Ovary (tissue), 9 donors: ENCODE data around the gene BCAS4. TPM values are rescaled to one million over a fixed set of nuclear protein-coding genes. Genes with fewer than 3 reads are reported as not detected.

Source experiments
- DNase-seq, 5 donors: peaks; one replicate each; pipeline ENCODE4 v3.0.0-alpha.2; 2019 to 2020
- H3K27ac ChIP-seq, 2 donors: fragments of 200-600 bp; one replicate each; pipeline versions ENCODE4 v1.5.1 to v1.8.0; 2019 to 2022
- H3K27me3 ChIP-seq: fragments of 200-600 bp; one replicate; pipeline ENCODE4 v1.8.0; 2022
- H3K36me3 ChIP-seq: fragments of 200-600 bp; sonication (generic); one replicate; pipeline ENCODE4 v1.5.1; 2019
- H3K4me1 ChIP-seq: one replicate; pipeline ENCODE4 v1.8.1; 2013; ENCODE audit warnings: mild to moderate bottlenecking, moderate library complexity; ENCODE audit not compliant: insufficient read depth
- H3K4me3 ChIP-seq: fragments of 200-600 bp; sonication (generic); one replicate; pipeline ENCODE4 v1.5.1; 2017
- H3K9me3 ChIP-seq, 2 donors: fragments of 200-600 bp in 1 of 2; sonication (generic) in 1 of 2; one replicate each; pipeline versions ENCODE4 v1.5.1 to v1.8.1; 2013 to 2019; ENCODE audit warnings: mild to moderate bottlenecking in 1 of 2, moderate library complexity in 1 of 2
- CTCF ChIP-seq, 3 donors: fragments of 450-650 bp in 2 of 3; fragments of 200-600 bp in 1 of 3; IDR thresholded peaks; one replicate each; pipeline versions ENCODE4 v1.5.1 to v1.8.0; 2016 to 2022; ENCODE audit warnings: antibody characterized with exemption in 3 of 3, mild to moderate bottlenecking in 1 of 3
- EP300 ChIP-seq: sonication (generic); formaldehyde crosslinking; IDR thresholded peaks from one replicate; pipeline ENCODE4 v1.6.1; 2017; ENCODE audit warnings: antibody characterized with exemption
- POLR2A ChIP-seq: fragments of 450-650 bp; IDR thresholded peaks from one replicate; pipeline ENCODE4 v1.6.1; 2017; ENCODE audit warnings: antibody characterized with exemption, mild to moderate bottlenecking, moderate library complexity
- WGBS, 3 donors: extraction: QIAGEN DNeasy Blood & Tissue Kit in 1 of 3; methylation state at CpG; one replicate each; pipeline versions ENCODE4 v1.1.5 to v1.1.7; 2013 to 2017; 5-methylcytosine and 5-hydroxymethylcytosine counted together
- intact Hi-C, 4 donors: fragments of 100-400 bp; cut with DNase I; formaldehyde crosslinking; loops; one replicate each; pipeline versions ENCODE4 v1.11.0 to v1.15.1; 2022 to 2023
- polyA plus RNA-seq, 2 donors: library from polyadenylated mRNA; stranded (reverse); fragments of 200-250 nt in 1 of 2; fragments of 350-450 nt in 1 of 2; fragmentation: Illumina TruSeq in 1 of 2; extraction: RNeasy Lipid Tissue Mini Kit (QIAGEN cat#74804) in 1 of 2; gene quantifications; one replicate each; pipeline ENCODE4 v1.2.3, GENCODE V29; 2013 to 2014
- total RNA-seq, 7 donors: library from RNA; depleted of rRNA in 2 of 7; stranded (reverse); fragments of >200 nt in 2 of 7; fragmentation: NEBNext Ultra II Directional in 3 of 7; extraction: Animal tissue kit (Norgen Biotek cat#: 25700) in 3 of 7; gene quantifications; one replicate each; pipeline versions ENCODE4 v1.1.0 to v1.2.4, GENCODE V29; 2016 to 2023
- donor health status: DM: no; HTN: no; CAD: no; lungs with moderate emphysema.
- donor health status: DM: no; HTN: no; CAD: no.
- donor health status: Bipolar disorder and iron deficiency.
- donor health status: DM: yes; HTN: yes; CAD: no.
- donor health status: DM: no; HTN: no; CAD: no.
- donor health status: DM: yes; HTN: yes; CAD: no.

The BCAS4 gene
- total and polyA plus RNA-seq, 9 donors, result 2.0 to 9.1 (median 3.1) TPM

GRCh38 chr20:50874111-50874757 lies 79.4 kb downstream of the BCAS4 start:
- no peak overlapping the region for H3K4me3 ChIP-seq
- no peaks in the 10 kb centered on the region for H3K27me3 ChIP-seq
- no peaks in the 10 kb centered on the region for H3K9me3 ChIP-seq
- intact Hi-C loops, result loop anchor here in 2 of 4 donors (10.0 kb wide), 2 partner anchors 51 to 69 kb away; no protein-coding TSS in a partner anchor
- H3K27ac ChIP-seq, result no peak overlapping the region
- H3K36me3 ChIP-seq, result no peaks in the 10 kb centered on the region
- no peak for TF ChIP-seq EP300
- no peak for TF ChIP-seq CTCF (IDR thresholded peaks at IDR 0.05)
- no peak for TF ChIP-seq POLR2A
- H3K4me1 ChIP-seq, result peaks cover 6% of the 10 kb centered on the region
- DNase-seq, result peak in 2 of 5 donors; percentile 27 to 63
- 46 to 55% (median 51%) methylated on average over 10 of the region's 10 CpGs for WGBS, 3 donors

GRCh38 chr20:50874758-50875665 lies 80.2 kb downstream of the BCAS4 start:
- Histone ChIP-seq H3K4me3 (no peak overlapping the region), H3K4me1 (peaks cover 6% of the 10 kb centered on the region), H3K9me3 (no peaks in the 10 kb centered on the region), H3K36me3 (no peaks in the 10 kb centered on the region), H3K27me3 (no peaks in the 10 kb centered on the region), H3K27ac (no peak overlapping the region)
- no peak for TF ChIP-seq EP300
- TF ChIP-seq POLR2A, result no peak
- TF ChIP-seq CTCF (IDR thresholded peaks at IDR 0.05), result no peak
- DNase-seq, result peak in 1 of 5 donors; percentile 25
- WGBS, 3 donors, result 89% methylated on average over 27 to 28 of the region's 28 CpGs
- intact Hi-C loops, result loop anchor here in 2 of 4 donors (10.0 kb wide), 2 partner anchors 50 to 70 kb away; no protein-coding TSS in a partner anchor

- peak in 1 of 5 donors; percentile 12 for DNase-seq
- TF ChIP-seq CTCF (IDR thresholded peaks at IDR 0.05) (no peak), POLR2A (no peak), EP300 (no peak)
- 94 to 96% (median 95%) methylated on average over 19 of the region's 19 CpGs for WGBS, 3 donors
- Histone ChIP-seq H3K4me1 (peaks cover 2% of the 10 kb centered on the region), H3K9me3 (no peaks in the 10 kb centered on the region), H3K36me3 (no peaks in the 10 kb centered on the region), H3K4me3 (no peak overlapping the region), H3K27me3 (no peaks in the 10 kb centered on the region), H3K27ac (no peak overlapping the region)
- intact Hi-C loops, result loop anchor here in 2 of 4 donors (10.0 kb wide), 2 partner anchors 49 to 71 kb away; no protein-coding TSS in a partner anchor
Observed at GRCh38 chr20:50876063-50876685, 81.3 kb downstream of the BCAS4 start.

GRCh38 chr20:50876816-50877215 lies 82.0 kb downstream of the BCAS4 start:
- no peaks in the 10 kb centered on the region for H3K36me3 ChIP-seq
- no peak overlapping the region for H3K27ac ChIP-seq
- H3K9me3 ChIP-seq, result no peaks in the 10 kb centered on the region
- no peaks in the 10 kb centered on the region for H3K4me1 ChIP-seq
- intact Hi-C loops, result loop anchor here in 2 of 4 donors (10.0 kb wide), 2 partner anchors 48 to 72 kb away; no protein-coding TSS in a partner anchor
- no peaks in the 10 kb centered on the region for H3K27me3 ChIP-seq
- H3K4me3 ChIP-seq, result no peak overlapping the region
- TF ChIP-seq CTCF (IDR thresholded peaks at IDR 0.05) (no peak), POLR2A (no peak), EP300 (no peak)
- 87 to 91% (median 88%) methylated on average over 7 of the region's 7 CpGs for WGBS, 3 donors
- DNase-seq, result peak in 1 of 5 donors; percentile 23
